GM19035 (cell line): ENCODE results near the gene MADD.

Experiments
- ATAC-seq: cut with Tn5 transposase; IDR thresholded peaks from one replicate; pipeline ENCODE4 v1.9.1; 2021; ENCODE audit not compliant: unreplicated experiment

MADD gene

DNA sequence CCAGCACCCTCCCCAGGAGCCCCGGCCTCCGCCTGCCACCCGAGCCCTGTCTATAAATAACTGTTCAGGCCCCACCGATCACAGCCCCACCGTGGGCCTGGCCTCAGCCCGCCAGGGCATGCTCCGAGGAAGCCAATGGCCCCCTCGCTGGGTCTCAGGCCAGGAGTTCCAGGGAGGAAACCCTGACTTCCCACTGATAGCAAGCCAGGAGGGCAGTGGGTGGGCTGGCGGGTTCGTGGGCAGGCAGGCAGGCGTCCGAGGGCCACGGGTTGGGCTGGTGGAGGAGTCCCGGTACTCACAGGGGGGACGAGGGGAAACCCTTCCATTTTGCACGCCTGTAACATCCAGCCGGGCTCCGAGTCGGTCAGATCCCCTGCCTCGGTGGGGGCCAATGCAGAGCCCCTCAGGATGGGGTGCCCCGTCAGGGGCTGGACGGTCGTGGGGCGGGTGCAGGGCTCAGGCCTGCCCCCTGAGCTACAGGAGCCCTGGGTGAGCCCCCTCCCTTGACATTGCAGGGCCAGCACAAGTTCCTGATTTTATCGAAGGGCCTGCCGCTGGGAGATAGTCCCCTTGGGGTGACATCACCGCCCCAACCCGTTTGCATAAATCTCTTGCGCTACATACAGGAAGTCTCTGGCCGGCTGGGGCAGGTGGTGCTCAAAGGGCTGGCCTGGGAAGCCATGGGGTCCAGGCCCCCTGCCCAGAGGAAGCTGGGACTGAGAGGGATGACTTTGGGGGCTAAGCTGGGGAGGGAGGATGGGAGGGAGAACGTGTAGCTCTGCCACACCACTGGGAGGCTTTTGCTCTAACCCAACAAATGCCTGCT lies 108.3 kb downstream of the MADD start, which contains the start of gene SPI1:
SPI1 (minus strand) TSS at position 538 of the 826 bp plus-strand sequence; CDS start at position 344, 194 bp downstream.
- peak; percentile 76 for ATAC-seq

DNA sequence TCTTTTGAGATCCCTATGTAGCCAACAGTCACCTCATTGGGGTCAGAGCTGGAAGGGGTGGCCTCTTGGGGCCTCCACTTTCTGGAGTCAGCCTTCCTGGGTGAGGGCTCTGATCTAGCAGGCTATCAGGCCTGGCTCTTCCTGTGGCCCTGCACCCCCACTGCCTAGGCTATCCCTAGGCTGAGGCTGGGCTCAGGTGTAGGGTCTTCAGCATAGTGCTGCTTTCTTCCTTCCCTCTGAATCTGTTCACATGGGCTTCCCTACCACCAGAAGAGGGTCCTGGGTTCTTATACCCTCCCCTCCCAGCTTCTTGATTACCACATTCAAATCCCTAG lies 108.9 kb downstream of the MADD start:
- no peak for ATAC-seq

DNA sequence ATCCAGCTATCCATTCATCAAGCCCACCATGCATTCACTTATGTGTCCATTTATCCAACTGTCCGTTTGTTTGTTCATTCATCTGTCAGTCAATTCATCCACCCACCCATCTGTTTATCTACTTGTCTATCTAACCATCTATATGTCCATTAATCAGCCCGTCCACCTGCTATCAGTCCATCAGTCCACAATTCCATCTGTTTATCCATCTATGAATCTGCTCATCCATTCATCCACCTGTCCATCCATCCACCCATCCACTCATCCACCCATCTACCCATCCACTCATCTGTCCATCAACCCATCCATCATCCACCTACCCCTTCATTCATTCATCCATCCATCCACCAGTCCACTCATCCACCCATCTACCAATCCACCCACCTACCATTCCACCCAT lies 109.4 kb downstream of the MADD start:
- no peak for ATAC-seq
